Fibroblast of villous mesenchyme (primary cell): Measurements from ENCODE around the gene NDUFS5. TPM values are rescaled to one million over a fixed set of nuclear protein-coding genes. Genes with fewer than 3 reads are reported as not detected.
"Not testable (repeated sequence)": the region's sequence is repeated elsewhere in the genome, so short reads cannot be mapped to it uniquely, and the experiment has no call there.

ENCODE experiments used
- DNase-seq: peaks from one replicate; pipeline ENCODE4 v3.0.0-alpha.2; 2010; ENCODE audit warnings: low read depth
- H3K4me3 ChIP-seq: 2 replicates; pipeline ENCODE4 v1.5.1; 2011; ENCODE audit warnings: low read depth, mild to moderate bottlenecking, low read length
- total RNA-seq: library from RNA; depleted of rRNA; stranded (reverse); fragments of >200 nt; gene quantifications from 2 replicates; pipeline ENCODE4 v1.2.3, GENCODE V29; 2012
- TF ChIP-seq, protein P1 (sequence below): IDR thresholded peaks from 2 replicates; pipeline ENCODE4 v1.5.1; 2012; ENCODE audit warnings: low read depth, mild to moderate bottlenecking, low read length; ENCODE audit not compliant: insufficient read depth

Gene NDUFS5
- total RNA-seq, 1 donor = 325 TPM

- no peak for DNase-seq
- TF ChIP-seq, protein P1, sequence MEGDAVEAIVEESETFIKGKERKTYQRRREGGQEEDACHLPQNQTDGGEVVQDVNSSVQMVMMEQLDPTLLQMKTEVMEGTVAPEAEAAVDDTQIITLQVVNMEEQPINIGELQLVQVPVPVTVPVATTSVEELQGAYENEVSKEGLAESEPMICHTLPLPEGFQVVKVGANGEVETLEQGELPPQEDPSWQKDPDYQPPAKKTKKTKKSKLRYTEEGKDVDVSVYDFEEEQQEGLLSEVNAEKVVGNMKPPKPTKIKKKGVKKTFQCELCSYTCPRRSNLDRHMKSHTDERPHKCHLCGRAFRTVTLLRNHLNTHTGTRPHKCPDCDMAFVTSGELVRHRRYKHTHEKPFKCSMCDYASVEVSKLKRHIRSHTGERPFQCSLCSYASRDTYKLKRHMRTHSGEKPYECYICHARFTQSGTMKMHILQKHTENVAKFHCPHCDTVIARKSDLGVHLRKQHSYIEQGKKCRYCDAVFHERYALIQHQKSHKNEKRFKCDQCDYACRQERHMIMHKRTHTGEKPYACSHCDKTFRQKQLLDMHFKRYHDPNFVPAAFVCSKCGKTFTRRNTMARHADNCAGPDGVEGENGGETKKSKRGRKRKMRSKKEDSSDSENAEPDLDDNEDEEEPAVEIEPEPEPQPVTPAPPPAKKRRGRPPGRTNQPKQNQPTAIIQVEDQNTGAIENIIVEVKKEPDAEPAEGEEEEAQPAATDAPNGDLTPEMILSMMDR = no peak
- no peak overlapping the region for H3K4me3 ChIP-seq
Observed at GRCh38 chr1:39051956-39052355, 25.8 kb downstream of the NDUFS5 start.

DNA sequence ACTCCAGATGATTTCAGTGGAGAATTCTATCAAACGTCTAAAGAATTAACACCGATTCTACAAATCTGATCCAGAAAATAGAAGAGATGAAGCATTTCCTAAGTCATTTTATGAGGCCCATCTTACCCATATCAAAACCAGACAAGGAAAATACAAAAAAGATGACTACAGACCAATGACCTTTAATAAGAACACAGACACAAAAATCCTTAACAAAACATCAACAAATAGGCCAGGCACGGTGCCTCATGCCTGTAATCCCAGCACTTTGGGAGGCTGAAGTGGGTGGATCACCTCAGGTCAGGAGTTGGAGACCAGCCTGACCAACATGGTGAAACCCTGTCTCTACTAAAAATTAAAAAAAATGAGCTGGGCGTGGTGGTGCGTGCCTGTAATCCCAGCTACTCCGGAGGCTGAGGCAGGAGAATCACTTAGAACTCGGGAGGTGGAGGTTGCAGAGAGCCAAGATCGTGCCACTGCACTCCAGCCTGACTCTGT is 29.1 kb downstream of the NDUFS5 start:
- not testable (repeated sequence) for DNase-seq

GRCh38 chr1:39061516-39061915 is 35.4 kb downstream of the NDUFS5 start:
- DNase-seq, H3K4me3 ChIP-seq: not testable (repeated sequence)

More for the DNA sequence above, 29.1 kb downstream of the NDUFS5 start:
- H3K4me3 ChIP-seq = not testable (repeated sequence)

DNA sequence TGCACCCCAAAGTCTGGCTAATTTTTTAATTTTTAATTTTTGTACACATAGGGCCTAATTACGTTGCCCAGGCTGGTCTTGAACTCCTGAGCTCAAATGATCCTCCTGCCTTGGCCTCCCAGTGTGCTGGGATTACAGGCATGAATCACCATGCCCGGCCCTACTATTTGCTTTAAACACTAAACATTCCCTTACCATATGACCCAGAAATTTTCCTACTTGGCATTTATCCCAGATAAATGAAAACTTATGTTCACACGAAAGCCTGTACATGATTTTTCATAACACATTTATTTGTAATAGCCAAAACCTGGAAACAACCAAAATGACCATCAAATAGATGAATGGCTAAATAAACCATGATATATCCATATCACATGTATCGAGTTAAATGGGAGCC is 35.8 kb downstream of the NDUFS5 start:
- TF ChIP-seq, protein P1 = no peak
- peak; percentile 33 for DNase-seq
- no peak overlapping the region for H3K4me3 ChIP-seq

GRCh38 chr1:39063191-39063590 is 37.0 kb downstream of the NDUFS5 start:
- TF ChIP-seq, protein P1 = no peak
- no peak for DNase-seq
- no peak overlapping the region for H3K4me3 ChIP-seq

- TF ChIP-seq, protein P1 = no peak
- H3K4me3 ChIP-seq = no peak overlapping the region
- DNase-seq = no peak
Observed at GRCh38 chr1:39063775-39064174, 37.6 kb downstream of the NDUFS5 start.

- TF ChIP-seq, protein P1 = no peak
- no peak overlapping the region for H3K4me3 ChIP-seq
- no peak for DNase-seq
Observed at GRCh38 chr1:39065542-39065941, 39.4 kb downstream of the NDUFS5 start.

GRCh38 chr1:39068227-39068626 is 42.1 kb downstream of the NDUFS5 start:
- H3K4me3 ChIP-seq, DNase-seq: not testable (repeated sequence)

DNA sequence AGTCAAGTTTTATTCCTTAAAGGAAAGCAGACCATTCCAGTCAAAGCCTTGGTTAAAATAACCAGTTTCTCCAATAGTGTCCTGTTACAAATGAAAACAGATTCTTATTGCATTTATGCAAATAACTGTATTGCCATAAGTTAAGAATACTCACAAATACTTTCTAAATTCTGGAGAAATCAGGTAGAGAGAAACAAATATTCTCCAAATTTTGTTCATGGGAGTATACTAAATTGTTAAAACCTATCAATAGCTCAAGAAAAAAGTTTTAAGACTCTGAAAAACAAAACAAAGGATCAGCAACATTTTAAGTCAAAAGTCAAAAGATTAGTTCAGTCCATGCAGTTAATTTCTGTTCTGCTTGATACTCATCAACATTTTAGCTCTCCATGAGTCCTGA is 45.4 kb downstream of the NDUFS5 start:
- not testable (repeated sequence) for DNase-seq, H3K4me3 ChIP-seq
